WTC11 (cell line): ENCODE measurements around the gene KHSRP. TPM values are rescaled to one million over a fixed set of nuclear protein-coding genes. Genes with fewer than 3 reads are reported as not detected.

Experiments used
- ATAC-seq: fragments of 200-7000 bp; cut with Tn5 transposase; 2 replicates; pipeline ENCODE4 v1.10.0; 2021; ENCODE audit warnings: mild to moderate bottlenecking, moderate library complexity
- CTCF ChIA-PET: fragments of 300-600 bp; sonication (Branson Sonifier 250); formaldehyde crosslinking; loops from one replicate; lab custom pipeline; 2021; ENCODE audit warnings: antibody characterized with exemption; lab: Charles Lee
- POLR2A ChIA-PET: fragments of 350-600 bp; sonication (Branson Sonifier 250); formaldehyde crosslinking; loops from one replicate; lab custom pipeline; 2021; ENCODE audit warnings: antibody characterized with exemption; lab: Charles Lee
- DNase-seq: peaks from one replicate; pipeline ENCODE4 v3.0.0; 2021; ENCODE audit warnings: low spot score
- H3K27ac Mint-ChIP-seq: 2 replicates; pipeline ENCODE4 v1.8.0; 2021; ENCODE audit warnings: mixed read lengths
- H3K27me3 Mint-ChIP-seq: 2 replicates; pipeline ENCODE4 v1.8.0; 2021; ENCODE audit warnings: low read depth, mild to moderate bottlenecking, moderate library complexity, mixed read lengths
- H3K36me3 Mint-ChIP-seq: 2 replicates; pipeline ENCODE4 v1.8.0; 2021; ENCODE audit warnings: mixed read lengths
- H3K4me1 Mint-ChIP-seq: 2 replicates; pipeline ENCODE4 v1.8.0; 2022; ENCODE audit warnings: mixed read lengths
- H3K4me3 Mint-ChIP-seq: 2 replicates; pipeline ENCODE4 v1.8.0; 2021; ENCODE audit warnings: mild to moderate bottlenecking, moderate library complexity, mixed read lengths
- H3K9me3 Mint-ChIP-seq: 2 replicates; pipeline ENCODE4 v1.8.0; 2021; ENCODE audit warnings: mixed read lengths
- AR ChIP-seq: fragments of 250-450 bp; sonication (Bioruptor Pico); IDR thresholded peaks from 2 replicates; pipeline ENCODE4 v1.9.0; 2021; ENCODE audit warnings: mild to moderate bottlenecking
- ARID4B ChIP-seq: sonication (generic); formaldehyde crosslinking; IDR thresholded peaks from 2 replicates; pipeline ENCODE4 v1.8.0; 2023; ENCODE audit warnings: missing genetic modification reagents, mild to moderate bottlenecking, borderline replicate concordance
- E2F4 ChIP-seq: sonication (generic); formaldehyde crosslinking; IDR thresholded peaks from 2 replicates; pipeline ENCODE4 v1.8.1; 2022; ENCODE audit warnings: low read depth, mild to moderate bottlenecking, moderate library complexity, missing genetic modification reagents, borderline replicate concordance
- E2F5 ChIP-seq: sonication (generic); formaldehyde crosslinking; IDR thresholded peaks from 2 replicates; pipeline ENCODE4 v1.8.1; 2022; ENCODE audit warnings: mild to moderate bottlenecking, moderate library complexity, missing genetic modification reagents
- GTF2I ChIP-seq: fragments of 250-450 bp; sonication (Bioruptor Pico); conservative IDR thresholded peaks from 2 replicates; pipeline ENCODE4 v1.4.0; 2021; ENCODE audit warnings: mild to moderate bottlenecking
- HMGXB4 ChIP-seq: sonication (generic); formaldehyde crosslinking; IDR thresholded peaks from 2 replicates; pipeline ENCODE4 v1.8.1; 2023; ENCODE audit warnings: mild to moderate bottlenecking, moderate library complexity, missing genetic modification reagents
- NFE2L1 ChIP-seq: sonication (generic); formaldehyde crosslinking; IDR thresholded peaks from 2 replicates; pipeline ENCODE4 v1.8.1; 2023; ENCODE audit warnings: missing genetic modification reagents
- NR2C2 ChIP-seq: sonication (generic); formaldehyde crosslinking; IDR thresholded peaks from 2 replicates; pipeline ENCODE4 v1.8.0; 2022; ENCODE audit warnings: mild to moderate bottlenecking, missing genetic modification reagents
- PREB ChIP-seq: sonication (generic); formaldehyde crosslinking; IDR thresholded peaks from 2 replicates; pipeline ENCODE4 v1.8.1; 2022; ENCODE audit warnings: mild to moderate bottlenecking, missing genetic modification reagents, moderate library complexity, borderline replicate concordance
- PRRX2 ChIP-seq: fragments of 250-450 bp; sonication (Bioruptor Pico); IDR thresholded peaks from 2 replicates; pipeline ENCODE4 v1.8.0; 2021; ENCODE audit warnings: mild to moderate bottlenecking
- SMAD4 ChIP-seq: sonication (generic); formaldehyde crosslinking; IDR thresholded peaks from 2 replicates; pipeline ENCODE4 v1.8.0; 2022; ENCODE audit warnings: mild to moderate bottlenecking, missing genetic modification reagents
- TP53 ChIP-seq: sonication (generic); formaldehyde crosslinking; IDR thresholded peaks from 2 replicates; pipeline ENCODE4 v1.8.1; 2023; ENCODE audit warnings: mild to moderate bottlenecking, missing genetic modification reagents
- USF1 ChIP-seq: sonication (generic); formaldehyde crosslinking; IDR thresholded peaks from 2 replicates; pipeline ENCODE4 v1.8.0; 2022; ENCODE audit warnings: mild to moderate bottlenecking, missing genetic modification reagents
- ZMAT4 ChIP-seq: fragments of 250-450 bp; sonication (Bioruptor Pico); IDR thresholded peaks from 2 replicates; pipeline ENCODE4 v1.9.0; 2021; ENCODE audit warnings: mild to moderate bottlenecking
- ZNF219 ChIP-seq: sonication (generic); formaldehyde crosslinking; IDR thresholded peaks from 2 replicates; pipeline ENCODE4 v1.8.0; 2023; ENCODE audit warnings: missing genetic modification reagents, mild to moderate bottlenecking, borderline replicate concordance
- total RNA-seq: library from RNA; stranded (reverse); gene quantifications from 3 replicates; pipeline ENCODE4 v1.2.3, GENCODE V29; 2021

Gene KHSRP
- total RNA-seq, 1 experiment from 2014 or later: 572 TPM

- TF ChIP-seq SMAD4 (no peak), E2F5 (CRISPR knock-in tag) (no peak), PREB (CRISPR knock-in tag) (no peak), ZNF219 (CRISPR knock-in tag) (no peak), ARID4B (CRISPR knock-in tag) (no peak), E2F4 (CRISPR knock-in tag) (no peak)
Measured at GRCh38 chr19:6387372-6387771, 37.2 kb downstream of the KHSRP start (continued).

GRCh38 chr19:6384381-6384780, 40.2 kb downstream of the KHSRP start:
- ATAC-seq (no peak), DNase-seq (no peak)
- Mint-ChIP-seq H3K4me1 (no peaks in the 10 kb centered on the region), H3K27me3 (no peaks in the 10 kb centered on the region), H3K27ac (no peak overlapping the region), H3K36me3 (peaks cover 61% of the 10 kb centered on the region), H3K9me3 (peaks cover 5% of the 10 kb centered on the region; the same call in 1 of the 2 replicates), H3K4me3 (no peak overlapping the region)
- ChIA-PET POLR2A (no interaction called here), CTCF (no interaction called here)
- no peak for TF ChIP-seq NR2C2 (CRISPR knock-in tag)
- no peak for TF ChIP-seq ARID4B (CRISPR knock-in tag)
- TF ChIP-seq PRRX2 (CRISPR knock-in tag): no peak
- no peak for TF ChIP-seq GTF2I (CRISPR knock-in tag)
- no peak for TF ChIP-seq ZMAT4 (CRISPR knock-in tag)
- TF ChIP-seq SMAD4: no peak
- TF ChIP-seq HMGXB4: no peak
- TF ChIP-seq AR (CRISPR knock-in tag): no peak
- TF ChIP-seq NFE2L1: no peak
- TF ChIP-seq TP53 (CRISPR knock-in tag): no peak
- no peak for TF ChIP-seq USF1 (CRISPR knock-in tag)
